Measurements from ENCODE around the gene NKAIN1.
"Not testable (repeated sequence)": the region's sequence is repeated elsewhere in the genome, so short reads cannot be mapped to it uniquely, and the experiment has no call there.

NKAIN1 gene

GRCh38 chr1:31231802-31232201 lies 7.9 kb downstream of the NKAIN1 start:
- no peak for DNase-seq

DNA sequence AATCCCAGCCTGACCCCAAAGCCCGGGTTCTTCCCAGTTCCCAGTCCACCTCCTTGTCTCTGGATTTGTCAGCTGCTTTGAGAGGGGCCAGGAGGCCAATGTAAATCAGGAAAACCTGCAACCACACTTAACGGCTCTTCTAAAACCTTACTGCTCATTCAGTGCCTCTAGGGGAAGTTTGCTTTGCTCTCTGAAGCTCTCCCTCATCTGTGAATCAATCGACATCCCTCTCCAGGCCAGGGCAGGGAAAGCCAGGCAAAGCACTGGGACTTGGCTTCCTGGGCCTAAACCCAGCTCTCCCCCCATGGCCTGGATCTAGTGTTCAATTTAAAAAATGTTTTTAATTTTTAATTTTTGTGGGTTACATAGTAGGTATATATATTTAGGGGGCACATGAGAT lies 9.3 kb downstream of the NKAIN1 start:
- no peak for DNase-seq

DNA sequence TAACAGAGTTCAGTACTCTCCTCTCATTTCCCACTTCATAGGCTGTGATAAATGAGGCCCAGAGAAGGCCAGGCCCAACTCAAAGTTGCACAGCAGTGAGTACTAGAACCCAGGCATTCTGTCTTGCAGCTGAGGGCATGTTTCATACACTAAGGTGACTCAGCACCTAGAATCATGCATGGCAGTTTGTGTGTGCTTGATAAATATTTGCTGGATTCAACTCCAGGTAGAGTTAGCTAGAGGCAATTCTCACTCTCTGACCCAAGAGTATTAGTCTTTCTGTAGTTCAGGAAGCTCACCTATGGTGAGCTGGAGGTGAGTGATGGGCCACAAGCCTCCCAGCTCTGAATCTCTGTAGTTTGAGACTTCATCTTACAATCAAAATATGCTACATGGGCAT lies 10.7 kb downstream of the NKAIN1 start:
- no peak for DNase-seq

DNA sequence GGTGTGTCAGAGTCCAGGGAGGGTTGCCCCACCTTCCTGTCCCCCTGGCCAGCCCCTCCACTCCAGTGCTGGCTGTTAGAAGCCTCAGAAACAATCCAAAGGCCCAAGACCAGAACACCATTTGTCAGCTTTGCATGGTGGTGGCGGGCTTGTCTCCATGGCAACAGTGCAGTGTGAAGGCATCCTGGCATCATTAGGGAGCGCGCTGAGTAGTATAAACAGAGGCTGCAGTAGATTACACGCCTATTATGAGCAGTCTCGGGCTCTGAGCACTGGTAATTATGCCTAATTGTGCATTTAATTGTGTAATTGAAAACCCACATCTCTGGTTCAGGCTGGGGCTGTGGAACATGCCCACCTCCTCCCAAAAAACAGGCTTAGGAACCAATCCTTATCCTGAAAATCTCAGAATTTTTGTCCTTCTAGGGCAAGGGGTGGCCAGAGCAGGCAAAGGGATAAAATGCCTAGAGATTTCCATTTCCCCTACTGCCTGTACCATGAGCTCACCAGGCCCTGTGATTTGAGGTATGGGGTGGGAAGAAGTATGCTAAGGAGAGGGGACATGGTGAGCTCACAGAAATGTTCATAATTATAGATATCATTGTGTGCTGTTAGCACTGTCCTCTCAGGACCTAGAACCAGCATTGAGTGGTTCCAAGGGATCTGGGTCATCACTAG lies 11.7 kb downstream of the NKAIN1 start:
- no peak for DNase-seq

- DNase-seq = no peak
Observed at GRCh38 chr1:31224068-31224467, 15.6 kb downstream of the NKAIN1 start.

DNA sequence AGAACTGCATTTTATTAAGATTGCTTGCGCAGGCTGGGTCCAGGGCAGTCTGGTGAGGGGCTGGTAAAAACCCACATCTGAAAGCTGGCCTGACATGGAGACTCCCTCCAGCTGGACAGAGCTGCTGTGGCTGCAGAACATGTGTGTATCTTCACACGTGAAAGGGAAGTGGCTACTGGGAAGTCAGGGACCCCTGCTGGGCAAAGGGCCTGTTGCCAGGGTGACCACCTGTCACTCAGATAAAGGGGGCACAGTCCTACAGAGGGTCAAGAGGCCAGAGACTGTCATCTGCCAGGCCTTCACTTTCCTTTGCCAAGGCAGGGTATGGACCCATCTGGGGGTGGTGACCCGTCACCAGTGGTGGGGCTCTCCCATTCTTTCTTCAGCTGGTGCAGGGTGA lies 17.5 kb downstream of the NKAIN1 start:
- DNase-seq = no peak

DNA sequence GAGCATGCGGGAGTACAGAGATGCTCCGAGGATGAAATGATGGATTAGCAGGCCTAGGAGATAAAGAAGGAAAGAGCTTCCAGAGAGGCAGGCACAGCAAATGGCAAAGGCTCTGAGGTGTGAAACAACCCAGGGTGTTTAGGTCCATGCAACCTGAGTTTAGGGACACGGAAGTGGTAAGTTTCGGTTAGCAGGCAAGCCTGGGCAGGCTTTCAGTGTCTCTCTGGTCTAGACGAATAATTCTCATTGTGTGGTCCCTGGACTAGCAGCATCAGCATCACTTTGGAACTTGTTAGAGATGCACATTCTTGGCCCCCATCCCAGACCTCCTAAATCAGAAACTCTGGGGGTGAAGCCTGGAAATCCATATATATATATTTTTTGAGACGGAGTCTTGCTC lies 18.6 kb downstream of the NKAIN1 start:
- no peak for DNase-seq

GRCh38 chr1:31219489-31219888 lies 20.2 kb downstream of the NKAIN1 start:
- DNase-seq = no peak

- DNase-seq = no peak
Observed at GRCh38 chr1:31218705-31219104, 21.0 kb downstream of the NKAIN1 start.

- DNase-seq = peak; percentile 73
Observed at GRCh38 chr1:31216016-31216415, 23.7 kb downstream of the NKAIN1 start.

GRCh38 chr1:31215065-31215570 lies 24.6 kb downstream of the NKAIN1 start:
- DNase-seq = no peak

DNA sequence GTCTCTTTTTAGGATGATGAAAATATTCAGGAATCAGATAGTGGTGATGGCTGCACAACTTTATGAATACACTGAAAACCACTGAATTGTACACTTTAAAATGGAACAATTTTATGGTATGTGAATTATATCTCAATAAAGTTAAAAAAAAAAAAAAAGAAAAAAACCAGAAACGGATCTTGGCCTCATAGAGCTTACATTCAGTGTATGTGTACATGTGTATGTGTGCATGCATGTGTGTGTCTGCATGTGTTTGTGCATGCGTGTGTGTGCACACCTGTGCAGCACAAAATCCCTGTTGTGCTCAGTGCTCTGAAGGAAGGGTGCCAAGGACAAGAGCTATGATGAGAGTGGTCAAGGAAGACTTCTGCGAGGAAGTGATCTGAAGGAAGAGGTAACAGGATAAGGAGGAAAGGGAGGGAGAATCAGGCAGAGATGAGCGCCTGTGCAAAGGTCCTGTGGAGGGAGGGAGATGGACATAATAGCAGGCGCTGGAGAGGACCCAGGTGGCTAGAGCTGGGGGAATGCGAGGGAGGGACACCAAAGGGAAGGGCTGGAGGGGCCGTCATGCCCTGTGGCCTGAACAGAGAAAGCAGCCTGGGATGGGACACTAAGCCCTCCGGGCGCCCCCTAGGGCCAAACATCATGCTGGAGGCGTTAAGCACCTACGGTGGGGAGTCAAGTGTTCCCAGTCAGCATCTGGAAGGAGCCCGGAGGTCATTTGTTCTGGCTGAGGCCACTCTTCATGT lies 25.2 kb downstream of the NKAIN1 start:
- DNase-seq = no peak

GRCh38 chr1:31208361-31208945 lies 31.2 kb downstream of the NKAIN1 start:
- no peak for DNase-seq

GRCh38 chr1:31207569-31207968 lies 32.1 kb downstream of the NKAIN1 start:
- DNase-seq = no peak

GRCh38 chr1:31207046-31207445 lies 32.6 kb downstream of the NKAIN1 start:
- no peak for DNase-seq

GRCh38 chr1:31203215-31203614 lies 36.5 kb downstream of the NKAIN1 start:
- no peak for DNase-seq

GRCh38 chr1:31201931-31202360 lies 37.7 kb downstream of the NKAIN1 start:
- DNase-seq = no peak

DNA sequence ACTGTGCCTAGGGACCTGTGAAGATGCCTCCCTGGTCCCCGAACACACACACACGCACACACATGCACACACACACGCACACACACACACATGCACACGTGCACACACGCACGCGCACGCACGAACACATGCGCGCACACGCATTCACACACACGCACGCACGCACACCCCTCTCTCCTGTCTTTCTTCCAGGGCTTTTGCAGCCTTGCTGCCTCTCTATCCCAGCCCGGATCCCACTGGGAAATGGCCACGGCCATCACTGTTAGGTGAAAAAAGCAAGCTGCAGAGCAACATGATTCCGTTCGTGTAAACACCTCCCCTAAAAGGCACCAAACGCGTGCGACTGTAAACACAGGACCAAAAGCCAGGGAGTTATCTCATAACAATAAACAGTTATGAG lies 39.7 kb downstream of the NKAIN1 start:
- DNase-seq = no peak

- no peak for DNase-seq
Observed at GRCh38 chr1:31199236-31199790, 40.4 kb downstream of the NKAIN1 start.

DNA sequence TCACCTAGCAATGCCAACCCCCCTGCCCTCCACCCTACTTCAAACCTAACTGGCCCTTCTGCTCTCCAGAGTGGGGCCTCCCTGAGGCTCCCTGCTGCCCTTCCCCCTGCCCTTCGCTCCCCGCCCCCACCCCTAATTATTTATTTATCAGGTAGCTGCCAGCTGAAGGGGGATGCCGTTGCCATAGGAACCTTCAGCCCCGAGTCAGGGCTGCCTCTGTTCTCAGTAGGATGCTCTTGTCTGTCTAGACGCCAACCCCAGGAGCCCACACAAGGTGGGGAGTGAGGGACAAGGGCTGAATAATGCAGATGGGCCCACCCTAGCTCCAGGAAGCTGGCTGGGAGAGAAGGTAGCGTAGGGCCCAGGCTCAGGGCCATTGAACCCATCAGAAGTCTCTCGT lies 41.1 kb downstream of the NKAIN1 start:
- no peak for DNase-seq

DNA sequence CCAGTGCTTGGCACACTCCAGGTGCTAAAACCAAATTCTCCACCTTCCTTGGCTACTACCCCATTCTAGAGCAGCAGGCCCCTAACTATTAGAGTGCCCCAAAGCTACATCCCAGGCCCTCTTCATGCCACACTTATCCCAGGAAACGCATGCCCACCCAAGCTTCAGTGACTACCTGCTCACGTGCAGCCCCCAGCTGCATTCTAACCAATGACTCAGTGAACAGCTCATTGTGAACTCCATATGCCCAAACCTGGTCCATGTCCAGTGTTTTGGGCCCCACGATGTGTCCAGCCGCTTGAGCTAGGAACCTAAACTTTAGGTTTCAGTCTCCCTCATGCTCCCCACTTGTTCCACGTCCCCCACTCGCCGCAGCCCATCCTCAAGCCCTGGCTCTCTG lies 41.5 kb downstream of the NKAIN1 start:
- DNase-seq = no peak

- no peak for DNase-seq
Observed at GRCh38 chr1:31196685-31197084, 43.0 kb downstream of the NKAIN1 start.

DNA sequence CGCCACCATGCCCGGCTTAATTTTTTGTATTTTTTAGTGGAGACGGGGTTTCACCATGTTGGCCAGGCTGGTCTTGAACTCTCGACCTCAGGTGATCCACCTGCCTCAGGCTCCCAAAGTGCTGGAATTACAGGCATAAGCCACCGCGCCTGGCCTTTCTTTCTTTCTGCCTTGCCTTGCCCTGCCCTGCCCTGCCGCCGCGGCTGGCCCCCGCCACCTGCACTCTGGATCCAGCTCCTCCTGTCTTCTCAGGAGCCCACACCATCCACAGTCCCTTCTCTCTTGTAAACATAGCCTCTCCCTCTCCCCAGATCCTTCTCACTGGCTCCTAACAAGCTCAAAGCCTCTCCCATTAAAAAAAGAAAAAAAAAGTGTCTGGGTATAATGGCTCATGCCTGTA lies 44.4 kb downstream of the NKAIN1 start:
- DNase-seq = not testable (repeated sequence)

- no peak for DNase-seq
Observed at GRCh38 chr1:31193729-31194128, 46.0 kb downstream of the NKAIN1 start.

All from right forelimb (tissue), 1 donor.